NCI-H187 treated with DMSO at 0.1 percent for 48 hours (cell line): ENCODE results near the gene MLH1.

Source experiments
- DNase-seq: peaks from one replicate; lab custom pipeline; 2025; lab: John Stamatoyannopoulos, UW

MLH1 gene

GRCh38 chr3:37094636-37095035 lies 101.3 kb downstream of the MLH1 start:
- DNase-seq, result no peak

- no peak for DNase-seq
These were observed 103.0 kb downstream of the MLH1 start for GRCh38 chr3:37096288-37096687.

- no peak for DNase-seq
These were observed 103.7 kb downstream of the MLH1 start for GRCh38 chr3:37096975-37097374.

GRCh38 chr3:37097776-37098175 lies 104.5 kb downstream of the MLH1 start:
- no peak for DNase-seq

- DNase-seq, result no peak
These were observed 105.6 kb downstream of the MLH1 start for GRCh38 chr3:37098884-37099283.

GRCh38 chr3:37099469-37099868 lies 106.2 kb downstream of the MLH1 start:
- DNase-seq, result no peak

- DNase-seq, result no peak
These were observed 107.1 kb downstream of the MLH1 start for GRCh38 chr3:37100411-37100810.
